Naive thymus-derived CD8-positive, alpha-beta T cell (primary cell): Measurements from ENCODE around the gene GOLGA8M. TPM values are rescaled to one million over a fixed set of nuclear protein-coding genes. Genes with fewer than 3 reads are reported as not detected.

ENCODE experiments used
- polyA plus RNA-seq, 3 donors: library from polyadenylated mRNA; unstranded; fragments of 300-500 nt; fragmentation: Illumina TruSeq; gene quantifications; one replicate each; pipeline ENCODE4 v1.2.3, GENCODE V29; 2021
- total RNA-seq, 8 experiments: library from RNA in 2 of 8; stranded (reverse) in 2 of 8; gene quantifications; one replicate each; pipeline ENCODE4 v1.2.3 and lab custom pipeline; 2021 to 2026

The GOLGA8M gene
- total and polyA plus RNA-seq, 5 experiments from 2014 or later, result 8.3 to 10.3 TPM; not detected in 3

Other genes starting within 250 kb of the GOLGA8M start
- gene GOLGA8G, start 179.4 kb downstream of the GOLGA8M start, total RNA-seq, result not detected
- not detected for gene GOLGA8G, start 179.4 kb downstream of the GOLGA8M start, polyA plus RNA-seq
- gene GOLGA6L25, start 158.9 kb downstream of the GOLGA8M start, total RNA-seq, result not detected
- not detected for gene GOLGA6L25, start 158.9 kb downstream of the GOLGA8M start, polyA plus RNA-seq
- not detected for gene GOLGA6L7, start 136.2 kb upstream of the GOLGA8M start, total RNA-seq
- gene GOLGA6L7, start 136.2 kb upstream of the GOLGA8M start, polyA plus RNA-seq, result not detected
- gene APBA2, start 173.6 kb upstream of the GOLGA8M start, total RNA-seq, result 100 to 1,000 TPM; 206 to 216 TPM
- 100 to 1,000 TPM in 1 of 3 donors, 10 to 100 TPM in 2; 75.5 to 164 (median 95.1) TPM for gene APBA2, start 173.6 kb upstream of the GOLGA8M start, polyA plus RNA-seq